Skin epidermis (tissue), 12 donors: ENCODE data around the gene SHISA5.

Source experiments
- H3K27ac ChIP-seq, 21 experiments: fragments of 200-600 bp; sonication (generic) in 11 of 21; one replicate each; pipeline ENCODE4 v1.5.0; 2020; ENCODE audit warnings: mild to moderate bottlenecking in 3 of 21, inconsistent platforms in 2 of 21, moderate library complexity in 2 of 21
- H3K4me3 ChIP-seq, 7 experiments: fragments of 200-600 bp; sonication (generic) in 2 of 7; one replicate each; pipeline ENCODE4 v1.5.0; 2020; ENCODE audit warnings: inconsistent platforms in 2 of 7, mild to moderate bottlenecking in 2 of 7, moderate library complexity in 1 of 7

The SHISA5 gene

GRCh38 chr3:48423883-48424695 is 79.9 kb downstream of the SHISA5 start:
- Histone ChIP-seq H3K4me3 (no peak overlapping the region), H3K27ac (peak overlapping the region in 4 of 21 experiments; percentile 28 to 98 (median 44))

- no peak overlapping the region for H3K4me3 ChIP-seq
- H3K27ac ChIP-seq: peak overlapping the region in 2 of 21 experiments; percentile 28 to 37
These were observed 80.6 kb downstream of the SHISA5 start for GRCh38 chr3:48423241-48423882.

- Histone ChIP-seq H3K4me3 (no peak overlapping the region), H3K27ac (peak overlapping the region in 1 of 21 experiments; percentile 35)
These were observed 81.3 kb downstream of the SHISA5 start for GRCh38 chr3:48422681-48423080.

- H3K27ac ChIP-seq: peak overlapping the region in 3 of 21 experiments; percentile 14 to 35 (median 22)
- H3K4me3 ChIP-seq: no peak overlapping the region
These were observed 81.7 kb downstream of the SHISA5 start for GRCh38 chr3:48422272-48422671.

GRCh38 chr3:48420561-48420960 is 83.4 kb downstream of the SHISA5 start:
- Histone ChIP-seq H3K27ac (no peak overlapping the region), H3K4me3 (no peak overlapping the region)

GRCh38 chr3:48419597-48419996 is 84.4 kb downstream of the SHISA5 start:
- H3K4me3 ChIP-seq: no peak overlapping the region
- H3K27ac ChIP-seq: no peak overlapping the region

- Histone ChIP-seq H3K4me3 (no peak overlapping the region), H3K27ac (no peak overlapping the region)
These were observed 84.8 kb downstream of the SHISA5 start for GRCh38 chr3:48419149-48419548.

- no peak overlapping the region for H3K4me3 ChIP-seq
- H3K27ac ChIP-seq: no peak overlapping the region
These were observed 85.3 kb downstream of the SHISA5 start for GRCh38 chr3:48418651-48419050.

GRCh38 chr3:48418140-48418539 is 85.8 kb downstream of the SHISA5 start:
- Histone ChIP-seq H3K27ac (no peak overlapping the region), H3K4me3 (no peak overlapping the region)
